Measurements from ENCODE around the gene ABCB6.
A peak's percentile ranks its signal among the peaks of the same experiment; 100 is the strongest.
"Not testable (repeated sequence)": the region's sequence is repeated elsewhere in the genome, so short reads cannot be mapped to it uniquely, and the experiment has no call there.

Gene ABCB6

DNA sequence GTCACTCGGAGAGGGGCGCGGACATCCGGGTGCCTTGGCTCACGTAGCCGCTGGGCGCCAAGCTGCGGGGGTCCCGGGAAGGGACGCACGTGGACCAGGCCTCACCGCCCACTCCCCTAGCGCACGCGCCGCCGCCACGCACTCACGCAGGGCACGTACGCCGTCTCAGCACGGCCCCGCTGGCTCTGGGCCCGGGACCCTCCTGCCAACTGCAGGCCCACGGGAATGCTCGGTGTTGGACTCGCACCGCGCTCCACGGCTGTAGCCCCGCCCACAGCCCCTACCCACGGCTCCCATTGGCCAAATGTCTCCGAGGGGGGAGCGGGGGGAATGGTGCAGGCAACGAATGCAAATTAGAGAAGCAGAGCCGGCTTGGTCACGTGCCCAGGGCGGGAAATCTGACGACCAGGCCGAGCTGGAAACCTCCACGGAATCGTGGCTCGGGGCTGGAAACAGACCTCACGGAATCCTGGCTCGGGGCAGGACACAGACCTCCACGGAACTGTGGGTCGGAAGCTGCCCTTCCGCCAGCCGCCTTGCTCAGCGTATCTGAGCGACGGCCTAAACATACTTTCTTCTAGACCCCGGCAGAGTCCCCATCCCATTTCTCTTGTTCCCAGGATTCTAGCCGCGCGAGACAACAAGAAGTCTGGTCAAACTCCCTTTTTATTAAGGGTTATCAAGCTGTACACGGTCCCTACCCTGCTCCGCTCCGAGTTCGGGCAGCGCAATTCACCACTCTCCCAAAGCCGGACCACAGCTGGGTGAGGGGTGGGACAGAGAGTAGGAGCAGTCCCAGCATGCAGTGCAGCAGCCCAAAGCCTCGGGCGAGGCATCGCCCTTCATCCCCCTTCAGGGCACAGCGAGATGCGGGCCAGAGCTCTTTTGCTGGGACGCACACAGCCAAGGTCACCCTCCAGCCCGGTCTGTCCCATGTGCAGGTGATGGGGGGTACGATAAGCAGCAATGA is at the start of gene ABCB6:
ABCB6 (minus strand) TSS at position 227 of the 970 bp plus-strand sequence. CDS start 285 bp downstream, outside the sequence.
- peak; percentile 99 for DNase-seq

DNA sequence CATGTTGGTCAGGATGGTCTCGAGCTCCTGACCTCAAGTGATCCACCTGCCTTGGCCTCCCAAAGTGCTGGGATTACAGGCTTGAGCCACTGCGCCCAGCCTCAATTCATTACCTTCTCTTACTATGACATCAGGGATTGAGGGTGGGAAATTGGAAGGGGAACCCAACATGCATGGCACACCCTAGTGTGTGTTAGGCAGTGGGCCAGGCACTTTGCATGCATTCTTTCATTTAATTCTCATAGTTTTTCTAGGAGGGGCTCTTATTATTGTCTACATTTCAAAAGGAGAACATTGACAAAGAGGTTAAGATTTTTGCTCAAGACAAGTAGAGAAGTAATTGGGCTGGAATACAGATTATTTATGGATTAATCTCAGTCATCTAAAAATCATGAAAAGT is 49.5 kb upstream of the ABCB6 start:
- DNase-seq: no peak

DNA sequence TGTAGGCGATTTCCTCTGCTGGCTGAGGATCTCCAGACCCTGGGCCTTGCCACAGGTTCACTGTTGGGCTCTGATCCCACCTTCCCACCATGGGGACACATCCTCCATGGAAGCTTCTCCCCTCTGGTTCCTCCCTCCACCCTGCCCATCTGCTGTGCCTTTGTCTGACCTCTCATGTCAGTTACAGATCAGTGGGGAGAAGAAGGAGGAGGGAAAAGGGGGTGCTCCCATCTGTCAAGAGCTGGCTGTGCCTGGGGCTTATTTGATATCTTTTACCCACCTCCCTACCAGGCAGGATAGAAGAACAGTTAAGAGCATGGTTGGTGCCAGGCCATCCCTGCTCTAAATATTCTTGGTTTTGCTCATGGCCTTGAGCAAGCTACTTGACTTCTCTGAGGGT is 48.1 kb upstream of the ABCB6 start:
- DNase-seq: no peak

GRCh38 chr2:219266232-219266631 is 47.5 kb upstream of the ABCB6 start:
- no peak for DNase-seq

DNA sequence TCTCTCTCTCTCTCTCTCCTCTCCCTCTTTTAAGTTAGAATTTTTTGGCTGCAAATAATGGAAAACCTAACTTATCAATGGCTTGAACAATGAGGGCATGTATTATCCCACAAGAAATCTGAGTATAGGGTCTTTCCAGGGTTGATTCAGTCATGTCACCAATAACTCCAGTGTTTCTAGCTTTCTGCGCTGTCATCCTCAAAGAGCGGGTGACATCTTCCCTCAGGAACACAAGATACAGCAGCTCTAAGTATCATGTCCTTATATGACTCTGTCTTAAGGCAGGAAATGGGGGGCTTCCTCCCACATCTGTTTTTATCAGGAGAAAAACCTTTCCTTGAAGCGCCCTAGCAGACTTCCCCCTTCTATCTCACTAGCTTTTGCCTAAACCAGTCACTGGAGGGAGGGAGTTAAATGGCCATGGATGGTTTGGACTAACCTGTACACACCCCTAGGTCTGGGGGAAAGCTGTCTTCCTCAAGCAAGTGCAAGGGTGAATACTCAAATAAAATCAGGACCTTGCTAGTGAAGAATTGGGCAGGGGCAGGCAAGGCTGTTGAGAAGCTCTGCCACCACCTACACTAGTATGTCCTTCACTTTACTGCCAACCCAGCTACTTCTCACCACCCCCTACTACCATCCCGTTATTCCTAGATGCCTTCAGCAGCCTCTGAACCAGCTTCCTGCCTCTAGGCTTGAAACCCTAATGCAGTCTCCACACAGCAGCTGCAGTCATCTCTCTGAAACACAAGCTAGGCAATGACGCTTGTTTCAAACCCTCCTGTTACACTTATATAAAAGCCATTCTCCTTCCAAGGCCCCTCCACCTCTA is 42.5 kb upstream of the ABCB6 start:
- DNase-seq: no peak

DNA sequence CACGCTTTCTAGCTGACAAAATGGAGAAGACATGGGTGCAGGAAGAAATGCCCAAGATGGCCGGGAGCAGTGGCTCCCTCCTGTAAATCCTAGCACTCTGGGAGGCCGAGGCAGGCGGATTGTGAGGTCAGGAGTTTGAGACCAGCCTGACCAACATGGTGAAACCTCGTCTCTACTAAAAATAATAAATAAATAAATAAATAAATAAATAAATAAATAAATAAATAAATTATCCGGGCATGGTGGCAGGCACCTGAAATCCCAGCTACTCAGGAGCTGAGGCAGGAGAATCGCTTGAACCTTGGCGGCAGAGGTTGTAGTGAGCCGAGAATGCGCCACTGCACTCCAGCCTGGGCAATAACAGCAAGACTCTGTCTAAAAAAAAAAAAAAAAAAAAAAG is 40.2 kb upstream of the ABCB6 start:
- DNase-seq: not testable (repeated sequence)

GRCh38 chr2:219254590-219255201 is 35.9 kb upstream of the ABCB6 start:
- DNase-seq: no peak

DNA sequence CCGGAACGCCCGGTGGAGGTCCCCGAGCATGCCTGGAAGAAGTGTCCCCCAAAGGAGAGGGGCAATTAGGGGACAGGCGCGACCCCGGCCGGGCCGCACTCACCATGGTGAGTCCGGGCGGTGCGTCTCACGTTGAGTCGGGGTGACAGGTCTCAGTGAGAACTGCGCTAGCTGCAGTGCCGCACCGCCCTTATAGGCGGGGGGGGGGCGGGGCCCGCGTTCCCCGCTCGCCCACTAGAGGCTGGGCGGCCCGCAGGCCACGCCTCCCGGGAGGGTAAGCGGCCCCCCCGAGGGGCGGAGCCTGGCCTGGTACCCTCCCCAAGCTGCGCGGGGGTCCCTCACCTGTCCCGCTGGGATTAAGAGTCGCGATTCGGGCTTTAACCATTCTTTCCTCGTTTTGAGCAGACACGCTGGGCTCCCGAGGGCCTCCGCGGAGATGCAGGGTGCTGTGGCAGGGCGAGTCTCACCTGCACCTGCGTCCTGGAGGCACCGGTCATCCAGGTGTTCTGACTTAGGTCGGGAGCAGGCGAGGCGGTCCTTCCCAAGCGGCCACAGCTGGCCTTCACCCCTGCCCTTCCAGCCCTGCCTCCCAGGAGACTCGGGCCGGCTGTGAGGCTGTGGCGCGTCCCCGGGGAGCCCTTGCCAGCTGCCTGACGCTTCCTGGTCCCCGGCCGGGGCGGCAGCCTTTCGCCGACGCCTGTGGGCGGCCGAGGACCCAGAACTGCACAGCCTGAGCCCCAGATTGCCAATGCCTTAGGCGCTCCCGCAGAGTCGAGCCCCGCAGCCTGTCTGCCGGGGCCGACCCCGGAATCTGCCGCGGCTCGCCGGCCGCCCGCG is 35.2 kb upstream of the ABCB6 start, which contains the start of gene TUBA4A:
TUBA4A (minus strand) TSS at position 166 of the 837 bp plus-strand sequence; CDS start at position 106, 60 bp downstream.
- DNase-seq: peak; percentile 70

GRCh38 chr2:219252900-219253752 is 34.4 kb upstream of the ABCB6 start, which contains the start of gene TUBA4B:
TUBA4B (plus strand) TSS chr2:219253243; CDS start chr2:219253408, 165 bp downstream.
- peak; percentile 45 for DNase-seq

DNA sequence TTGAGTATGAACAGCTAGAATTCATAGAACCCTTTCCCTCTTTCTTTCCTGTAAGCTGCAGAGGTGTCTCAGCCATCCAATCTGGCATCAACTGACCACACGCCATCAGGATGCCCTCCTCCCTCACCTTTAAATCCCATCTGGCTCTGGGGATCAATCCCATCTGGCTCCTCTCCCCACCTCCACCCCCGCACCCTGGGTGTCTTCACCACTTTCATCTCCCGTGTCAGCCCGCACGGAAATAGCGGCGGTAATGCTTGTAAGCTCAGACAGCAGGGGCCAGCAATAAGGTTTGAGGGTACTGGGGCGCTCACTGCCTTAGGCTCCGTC is 33.8 kb upstream of the ABCB6 start:
- no peak for DNase-seq

- DNase-seq: no peak
Observed at GRCh38 chr2:219252084-219252483, 33.3 kb upstream of the ABCB6 start.

DNA sequence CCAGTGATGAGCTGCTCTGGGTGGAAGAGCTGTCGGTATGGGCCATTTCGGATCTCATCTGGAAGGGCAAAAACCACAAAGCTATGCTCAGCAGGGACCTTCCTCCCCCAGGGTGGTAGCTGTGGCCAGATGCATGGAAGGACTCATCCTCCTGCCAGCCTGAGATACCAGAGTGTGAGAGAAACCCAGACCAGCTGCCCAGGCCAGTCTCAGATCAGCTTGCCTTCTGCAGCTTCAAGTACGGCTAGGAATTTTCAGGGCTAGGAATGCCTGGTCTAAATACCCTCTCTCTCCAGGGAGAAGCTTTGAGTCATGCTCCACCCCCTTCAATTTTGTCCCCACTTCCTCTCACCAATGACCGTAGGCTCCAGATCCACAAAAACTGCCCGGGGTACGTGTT is 32.9 kb upstream of the ABCB6 start:
- no peak for DNase-seq

DNA sequence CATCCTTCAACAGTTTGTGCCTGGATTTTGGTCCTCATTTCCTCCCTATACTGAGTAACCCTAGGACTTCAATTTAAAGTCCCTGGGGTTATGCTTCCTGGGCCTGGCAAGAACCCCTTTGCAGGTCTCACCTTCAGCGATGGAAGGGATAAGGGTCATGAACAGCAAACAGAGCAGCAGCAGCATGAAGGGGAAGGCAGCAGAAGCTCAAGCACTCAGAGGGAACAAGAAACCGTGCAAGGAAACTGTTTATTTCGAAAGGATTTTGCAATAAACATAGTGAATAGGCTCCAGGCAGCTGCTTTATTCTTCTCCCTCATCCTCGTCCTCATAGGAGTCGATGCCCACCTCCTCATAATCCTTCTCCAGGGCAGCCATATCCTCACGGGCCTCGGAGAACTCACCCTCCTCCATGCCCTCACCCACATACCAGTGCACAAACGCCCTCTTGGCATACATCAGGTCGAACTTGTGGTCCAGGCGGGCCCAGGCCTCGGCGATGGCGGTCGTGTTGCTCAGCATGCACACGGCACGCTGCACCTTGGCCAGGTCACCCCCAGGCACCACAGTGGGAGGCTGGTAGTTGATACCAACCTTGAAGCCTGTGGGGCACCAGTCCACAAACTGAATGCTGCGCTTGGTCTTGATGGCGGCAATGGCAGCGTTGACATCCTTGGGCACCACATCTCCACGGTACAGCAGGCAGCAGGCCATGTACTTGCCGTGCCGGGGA is 31.5 kb upstream of the ABCB6 start:
- DNase-seq: no peak

DNA sequence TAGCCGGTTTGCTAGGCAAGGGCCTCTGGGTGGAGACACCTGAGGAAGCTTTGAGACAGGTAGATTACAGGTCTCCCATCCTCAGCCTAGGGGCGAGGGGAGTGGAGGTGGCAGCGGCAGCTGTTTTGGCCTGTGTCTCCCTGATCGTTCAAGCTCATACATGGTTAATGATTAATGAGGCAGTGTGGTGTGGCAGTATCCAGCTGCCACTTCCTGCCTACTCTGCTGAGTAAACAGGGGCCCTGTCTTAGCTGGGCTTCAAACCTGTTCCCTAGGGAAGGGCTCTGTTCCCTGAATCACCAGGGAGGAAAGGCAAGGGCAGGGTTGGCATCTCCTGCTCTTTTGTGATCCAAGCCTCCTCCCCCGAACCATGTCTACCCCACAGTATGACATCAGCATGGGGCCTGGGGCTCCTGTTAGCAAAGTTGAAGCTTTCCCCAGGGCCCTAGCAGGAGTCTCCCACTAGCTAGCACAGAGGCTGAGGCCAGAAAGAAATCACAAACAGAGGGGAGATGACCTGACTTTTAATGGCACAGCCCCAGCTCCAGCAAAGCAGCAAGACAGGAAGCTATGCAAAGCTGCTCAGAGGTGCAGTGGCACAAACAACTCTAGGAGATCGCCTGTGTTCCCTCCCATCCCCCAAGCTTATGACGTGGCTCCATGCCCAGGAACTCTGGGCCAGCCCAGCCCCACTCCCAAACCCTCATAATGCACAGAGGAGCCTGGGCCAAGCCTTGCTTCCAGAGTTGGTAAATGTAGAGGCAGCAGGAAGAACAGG is 30.6 kb upstream of the ABCB6 start:
- peak; percentile 55 for DNase-seq

GRCh38 chr2:219248845-219249202 is 30.1 kb upstream of the ABCB6 start:
- DNase-seq: no peak

DNA sequence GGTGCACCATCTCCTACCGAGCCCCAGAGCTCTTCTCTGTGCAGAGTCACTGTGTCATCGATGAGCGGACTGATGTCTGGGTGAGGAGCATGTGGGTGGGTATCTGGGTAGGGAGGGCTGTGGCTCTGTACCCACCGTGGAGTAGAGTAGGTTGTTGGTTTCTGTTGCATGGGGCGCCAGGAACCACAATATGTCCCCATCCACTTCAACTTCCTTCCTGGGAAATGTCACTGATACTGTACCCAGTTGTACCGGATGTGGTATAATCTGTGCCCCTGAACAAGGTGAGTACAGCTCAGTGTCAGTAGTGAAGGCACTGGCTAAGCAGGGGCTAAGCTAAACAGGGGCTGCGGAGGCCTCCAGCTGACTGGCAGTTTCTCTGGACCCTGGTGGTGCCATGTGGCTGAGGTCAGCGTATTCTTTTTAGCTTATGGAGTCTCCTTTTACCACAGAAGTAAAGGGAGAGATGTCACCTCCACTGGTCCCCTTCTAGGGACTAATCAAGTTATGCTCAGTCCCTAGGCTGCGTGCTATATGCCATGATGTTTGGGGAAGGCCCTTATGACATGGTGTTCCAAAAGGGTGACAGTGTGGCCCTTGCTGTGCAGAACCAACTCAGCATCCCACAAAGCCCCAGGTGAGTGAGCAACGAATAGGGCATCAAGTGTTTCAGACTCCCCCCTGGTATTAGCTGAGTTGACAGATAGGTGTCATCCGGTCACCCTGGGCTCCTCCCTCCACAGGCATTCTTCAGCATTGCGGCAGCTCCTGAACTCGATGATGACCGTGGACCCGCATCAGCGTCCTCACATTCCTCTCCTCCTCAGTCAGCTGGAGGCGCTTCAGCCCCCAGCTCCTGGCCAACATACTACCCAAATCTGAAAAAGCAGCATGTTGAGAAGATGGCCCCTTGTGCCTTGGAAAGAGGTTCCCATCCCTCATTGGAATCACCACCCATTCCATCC is 29.2 kb upstream of the ABCB6 start:
- no peak for DNase-seq

DNA sequence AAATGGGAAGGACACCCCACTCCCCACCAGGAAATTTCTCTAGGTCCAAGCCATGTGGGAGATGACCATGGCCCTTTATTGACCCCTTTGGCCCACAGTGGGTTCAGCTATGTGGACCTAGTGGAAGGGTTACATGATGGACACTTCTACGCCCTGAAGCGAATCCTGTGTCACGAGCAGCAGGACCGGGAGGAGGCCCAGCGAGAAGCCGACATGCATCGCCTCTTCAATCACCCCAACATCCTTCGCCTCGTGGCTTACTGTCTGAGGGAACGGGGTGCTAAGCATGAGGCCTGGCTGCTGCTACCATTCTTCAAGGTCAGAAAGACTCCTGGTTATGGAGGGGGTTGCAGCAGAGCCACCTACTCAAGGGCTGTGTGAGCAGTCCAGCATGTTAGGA is 27.8 kb upstream of the ABCB6 start:
- no peak for DNase-seq

- no peak for DNase-seq
Observed at GRCh38 chr2:219245899-219246230, 27.1 kb upstream of the ABCB6 start.
